HT-29 (cell line): ENCODE results near the gene NDUFB11. TPM values are rescaled to one million over a fixed set of nuclear protein-coding genes. Genes with fewer than 3 reads are reported as not detected.
A peak's percentile ranks its signal among the peaks of the same experiment; 100 is the strongest.

ENCODE experiments used
- DNase-seq: peaks from one replicate; pipeline ENCODE4 v3.0.0-alpha.2; 2015; ENCODE audit warnings: low spot score
- total RNA-seq: library from RNA; depleted of rRNA; stranded (reverse); fragments of >200 nt; shearing (Covaris generic); gene quantifications from 2 replicates; pipeline ENCODE4 v1.2.3, GENCODE V29; 2014; rRNA removed

Gene NDUFB11
- 164 and 196 TPM in 2 replicates for total RNA-seq

DNA sequence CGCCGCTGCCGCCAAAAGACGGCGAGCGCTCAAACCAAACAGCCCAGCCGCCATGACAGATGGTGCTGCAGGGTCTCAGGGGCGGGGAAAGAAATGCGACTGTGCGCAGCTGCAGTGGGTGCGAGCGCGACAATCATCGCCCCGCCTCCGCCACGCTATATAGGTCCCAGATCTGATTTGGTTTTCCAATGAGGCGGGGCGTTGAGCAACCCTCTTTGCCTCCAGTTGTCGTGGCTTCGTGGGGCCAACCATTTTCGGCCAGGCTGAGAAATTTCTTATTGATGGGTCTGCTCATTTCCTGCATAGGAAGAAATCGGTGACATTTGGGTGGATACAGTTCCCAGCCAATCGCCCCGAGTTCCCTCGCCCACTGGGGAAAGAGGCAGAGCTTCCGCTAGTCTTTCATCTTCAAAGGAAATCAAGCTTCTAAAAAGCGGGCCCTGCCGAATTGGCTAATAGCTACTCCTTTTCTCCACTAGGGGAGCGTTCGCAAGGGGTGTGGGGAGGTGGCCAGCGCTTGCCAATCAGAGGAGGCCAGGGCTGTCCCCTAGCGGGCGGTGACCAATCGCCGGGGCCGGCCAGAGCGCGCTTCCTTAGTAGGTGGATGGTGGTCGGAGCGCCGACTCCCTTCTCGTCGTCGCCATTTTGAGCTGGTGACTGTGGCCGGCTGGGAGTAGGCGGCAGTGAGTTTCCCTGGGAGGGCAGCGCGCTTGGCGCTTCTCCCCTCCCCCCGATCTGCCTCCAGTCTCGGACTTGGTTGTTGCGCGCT lies at the start of gene NDUFB11, which contains the start of gene RBM10:
Gene NDUFB11, minus strand, starts transcription at position 77 of the 769 bp plus-strand sequence. Its CDS starts 23 bp downstream, at position 54.
Gene RBM10, plus strand, starts transcription at position 596 of the 769 bp plus-strand sequence. CDS start 2,261 bp downstream, outside the sequence.
- DNase-seq = peak; percentile 94

DNA sequence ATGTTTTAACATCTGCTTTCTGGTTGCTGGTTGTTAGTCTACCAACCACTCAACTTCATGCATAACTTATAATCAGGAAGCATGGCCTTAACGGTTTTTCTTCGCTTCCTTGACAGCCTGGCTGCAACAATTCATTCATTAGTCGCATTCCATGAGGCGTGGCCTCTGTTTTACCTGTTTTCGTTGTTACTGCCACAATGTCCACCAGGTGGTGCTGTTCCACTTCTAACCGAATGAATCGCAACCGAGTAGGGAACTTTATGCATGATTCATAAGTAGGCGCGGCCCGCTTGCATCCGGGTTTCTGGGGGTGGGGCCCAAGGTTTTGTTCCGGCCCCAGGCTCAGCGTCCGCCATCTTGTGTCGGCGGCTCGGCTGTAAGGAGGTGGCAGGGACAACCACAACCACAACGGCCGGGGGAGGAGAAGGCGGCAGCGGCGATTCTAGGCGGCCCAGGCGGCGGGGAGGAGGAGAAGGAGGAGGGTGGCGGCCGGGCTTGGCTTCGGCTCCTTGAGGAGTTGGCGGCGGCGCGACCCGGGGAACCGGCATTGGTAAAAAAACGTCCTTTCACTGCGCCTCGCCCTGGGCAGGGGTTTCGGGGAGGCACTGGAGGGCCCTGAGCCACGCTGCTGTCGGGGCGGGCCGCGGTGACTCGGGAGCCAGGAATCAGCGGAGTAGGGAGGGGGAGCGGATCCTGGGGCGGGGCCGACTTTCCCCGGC lies 49.1 kb upstream of the NDUFB11 start, which contains the start of gene UBA1:
Gene UBA1, plus strand, starts transcription at position 355 of the 719 bp plus-strand sequence. CDS start 4,974 bp downstream, outside the sequence.
- peak; percentile 99 for DNase-seq

DNA sequence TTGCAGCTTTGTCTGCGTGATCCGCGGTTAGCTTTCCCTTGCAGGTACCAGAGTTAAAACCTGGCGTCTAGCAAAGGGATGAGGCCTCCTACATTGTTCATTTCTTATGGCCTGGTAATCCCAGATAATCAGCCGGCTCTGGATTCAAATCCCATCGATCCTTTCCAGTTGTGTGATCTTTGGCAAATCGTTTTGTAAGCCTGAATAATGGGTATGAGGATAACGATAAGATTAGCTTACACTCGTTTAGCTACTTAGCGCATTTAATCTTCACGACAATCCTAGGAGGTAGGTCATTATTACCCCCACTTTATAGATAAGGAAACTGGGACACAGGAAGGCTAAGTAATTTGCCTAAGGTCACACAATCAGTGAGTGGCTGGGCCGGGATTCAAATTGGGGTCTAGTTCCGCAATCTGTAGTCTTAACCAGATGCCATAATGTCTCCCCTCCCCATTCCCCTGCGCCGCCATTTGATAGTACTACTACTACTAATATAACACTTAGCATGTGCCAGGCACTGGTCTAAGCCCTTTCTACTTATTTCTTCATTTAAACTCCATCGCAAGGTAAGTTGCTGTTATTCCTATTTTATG lies 47.4 kb upstream of the NDUFB11 start:
- DNase-seq = no peak

DNA sequence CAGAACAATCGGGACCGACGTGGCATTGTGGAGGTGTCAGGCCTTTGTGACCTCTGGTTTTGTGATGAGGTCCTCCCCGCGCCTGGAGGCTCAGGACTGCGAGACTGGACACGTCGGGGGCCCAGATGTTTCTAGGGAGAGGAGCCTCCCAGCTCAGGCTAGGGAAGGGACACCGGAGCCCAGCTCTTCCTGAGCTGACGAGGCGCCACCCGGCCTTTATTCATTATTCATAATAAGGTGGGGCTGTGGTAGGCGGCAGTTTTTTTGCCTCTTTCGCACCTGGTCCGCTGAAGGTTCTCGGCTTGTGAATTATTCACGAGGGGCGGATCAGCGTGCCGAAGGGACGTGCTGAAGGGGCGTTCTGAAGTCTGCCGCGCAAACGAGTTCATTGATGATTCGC lies 46.8 kb upstream of the NDUFB11 start:
- DNase-seq = peak; percentile 56

DNA sequence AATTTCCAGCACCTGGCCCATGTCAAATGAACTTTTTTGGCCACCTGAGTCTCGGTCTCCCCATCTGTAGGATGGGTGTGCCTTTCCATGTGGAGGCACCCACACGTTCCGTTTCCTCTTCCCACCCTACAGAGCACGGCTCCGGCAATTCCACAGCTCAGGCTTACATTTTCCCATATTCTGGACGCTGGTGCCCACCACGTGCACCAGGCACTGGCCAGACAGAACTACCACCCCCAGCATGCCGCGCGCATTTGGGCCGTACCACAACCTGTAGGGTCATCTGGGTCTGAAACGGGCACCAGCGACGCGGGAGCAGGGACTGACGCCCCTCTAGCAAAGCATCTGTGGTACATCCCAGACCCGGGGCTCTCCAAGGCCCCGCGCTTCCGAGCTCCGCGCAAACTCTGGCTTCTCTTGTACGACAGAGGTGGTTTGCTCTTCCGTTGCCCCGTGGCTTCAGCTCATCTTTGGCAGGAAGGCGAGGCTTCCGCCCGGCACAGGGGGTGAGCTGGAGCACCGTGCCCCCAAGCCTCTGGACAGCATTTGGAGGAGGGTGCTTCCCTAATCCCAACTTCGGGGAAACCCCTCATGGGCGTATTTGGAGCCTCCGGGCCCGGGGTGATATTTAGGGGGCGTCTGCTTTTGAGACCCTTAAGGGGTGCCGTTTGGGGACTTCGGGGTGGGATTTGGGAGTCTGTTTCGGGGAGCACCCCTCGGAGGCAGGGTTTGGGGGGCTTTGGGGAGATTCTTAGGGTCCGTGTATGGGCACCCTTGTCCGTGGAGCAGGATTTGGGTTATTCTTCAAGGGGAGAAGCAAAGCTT lies 46.2 kb upstream of the NDUFB11 start:
- peak; percentile 91 for DNase-seq

DNA sequence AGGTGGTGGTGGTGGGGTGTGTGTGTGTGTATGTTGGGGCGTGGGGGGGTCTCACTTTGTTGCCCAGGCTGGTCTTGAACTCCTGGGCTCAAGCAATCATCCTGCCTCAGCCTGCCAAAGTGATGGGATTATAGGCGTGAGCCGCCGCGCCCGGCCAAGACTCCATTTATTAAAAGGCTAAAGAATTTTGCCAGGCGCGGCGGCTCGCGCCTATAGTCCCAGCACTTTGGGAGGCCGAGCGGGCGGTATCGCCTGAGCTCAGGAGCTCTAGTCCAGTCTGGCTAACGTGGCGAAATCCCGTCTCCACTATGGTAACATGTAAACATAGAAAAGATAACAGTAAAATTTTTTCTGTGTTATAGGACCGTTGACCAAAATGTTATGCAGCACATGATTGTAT lies 45.4 kb upstream of the NDUFB11 start:
- no peak for DNase-seq

GRCh38 chrX:47187106-47187677 lies 42.7 kb upstream of the NDUFB11 start:
- DNase-seq = no peak

- no peak for DNase-seq
Observed at GRCh38 chrX:47186096-47186740, 41.7 kb upstream of the NDUFB11 start.

GRCh38 chrX:47185241-47185640 lies 40.7 kb upstream of the NDUFB11 start:
- DNase-seq = no peak

DNA sequence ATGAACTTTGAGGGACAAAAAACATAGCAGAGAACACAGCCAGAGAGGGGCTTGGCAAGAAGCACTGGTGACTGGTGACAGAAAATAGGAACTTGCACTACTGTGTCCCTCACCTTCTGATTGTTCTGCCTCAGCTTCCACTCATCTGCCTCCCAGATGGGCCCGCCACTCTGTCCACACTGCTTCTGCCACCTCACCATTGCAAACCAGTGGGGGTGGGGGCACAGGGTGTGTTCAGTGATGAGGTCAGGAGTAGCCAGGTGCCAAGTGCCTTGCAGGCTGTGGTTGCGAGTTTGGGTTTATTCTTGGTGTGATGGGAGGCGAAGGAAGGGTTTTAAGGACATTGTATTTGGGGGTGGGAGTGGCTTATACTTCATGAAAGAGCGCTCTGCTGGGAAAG lies 40.0 kb upstream of the NDUFB11 start:
- no peak for DNase-seq

GRCh38 chrX:47182106-47182700 lies 37.7 kb upstream of the NDUFB11 start:
- no peak for DNase-seq

- no peak for DNase-seq
Observed at GRCh38 chrX:47181301-47181700, 36.8 kb upstream of the NDUFB11 start.

- DNase-seq = no peak
Observed at GRCh38 chrX:47180346-47180745, 35.8 kb upstream of the NDUFB11 start.

- DNase-seq = no peak
Observed at GRCh38 chrX:47179928-47180255, 35.4 kb upstream of the NDUFB11 start.

DNA sequence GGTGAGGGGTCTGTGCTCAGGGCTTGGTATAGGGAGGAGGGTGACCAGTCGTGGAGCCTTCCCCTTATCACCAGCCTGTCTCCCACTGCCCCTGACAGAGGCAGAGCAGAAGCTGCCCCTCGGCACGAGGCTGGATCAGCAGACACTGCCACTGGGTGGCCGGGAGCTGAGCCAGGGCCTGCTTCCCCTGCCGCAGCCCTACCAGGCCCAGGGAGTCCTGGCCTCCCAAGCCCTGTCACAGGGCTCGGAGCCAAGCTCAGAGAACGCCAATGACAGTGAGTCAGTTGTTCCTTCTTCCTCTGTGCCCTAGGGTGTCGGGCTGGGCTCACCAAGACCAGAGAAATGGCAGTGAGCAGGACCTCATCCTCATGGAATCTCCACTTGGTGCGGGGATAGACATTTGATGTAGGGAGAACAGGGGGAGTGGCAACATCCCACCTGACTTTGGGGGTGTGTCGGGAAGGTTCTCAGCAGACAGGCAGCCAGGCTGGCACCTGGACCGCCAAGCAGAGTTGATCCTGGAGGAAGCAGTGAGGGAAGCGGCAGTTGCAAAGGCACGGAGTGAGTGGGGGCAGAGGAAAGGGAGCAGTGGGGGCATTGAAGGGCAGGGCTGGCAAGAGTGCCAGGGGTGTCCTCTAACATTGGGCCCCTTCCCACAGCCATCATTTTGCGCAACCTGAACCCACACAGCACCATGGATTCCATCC lies 34.9 kb upstream of the NDUFB11 start:
- no peak for DNase-seq

- no peak for DNase-seq
Observed at GRCh38 chrX:47178337-47178736, 33.8 kb upstream of the NDUFB11 start.

- no peak for DNase-seq
Observed at GRCh38 chrX:47177079-47177478, 32.6 kb upstream of the NDUFB11 start.

DNA sequence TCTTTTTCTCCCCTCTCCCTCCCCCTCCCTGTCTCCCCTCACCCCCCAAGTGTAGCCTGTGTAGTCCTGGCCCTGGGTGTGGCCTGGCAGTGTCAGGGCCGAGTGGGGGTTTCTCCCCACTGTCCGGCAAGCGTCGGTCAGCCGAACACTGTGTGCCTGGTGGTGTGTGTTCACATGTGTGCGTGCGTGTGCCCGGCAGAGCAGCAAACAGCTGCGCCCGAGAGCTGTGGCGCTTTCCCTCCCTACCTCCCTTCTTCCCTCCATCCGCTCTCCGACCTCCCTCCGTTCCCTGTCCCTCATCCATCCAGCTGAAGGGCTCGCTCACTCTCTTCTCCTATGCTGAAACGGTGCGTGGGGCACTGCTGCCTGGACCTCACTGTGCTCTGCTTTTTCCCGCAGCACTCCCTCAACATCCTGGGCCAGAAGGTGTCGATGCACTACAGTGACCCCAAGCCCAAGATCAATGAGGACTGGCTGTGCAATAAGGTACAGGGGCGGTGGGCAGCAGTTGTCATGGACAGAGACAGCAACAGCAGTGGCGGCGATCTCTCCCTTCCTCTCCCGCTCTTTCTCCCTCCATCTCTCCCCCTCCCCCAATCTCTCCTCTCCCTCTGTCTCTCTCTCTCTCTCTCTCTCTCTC lies 31.7 kb upstream of the NDUFB11 start:
- DNase-seq = no peak

DNA sequence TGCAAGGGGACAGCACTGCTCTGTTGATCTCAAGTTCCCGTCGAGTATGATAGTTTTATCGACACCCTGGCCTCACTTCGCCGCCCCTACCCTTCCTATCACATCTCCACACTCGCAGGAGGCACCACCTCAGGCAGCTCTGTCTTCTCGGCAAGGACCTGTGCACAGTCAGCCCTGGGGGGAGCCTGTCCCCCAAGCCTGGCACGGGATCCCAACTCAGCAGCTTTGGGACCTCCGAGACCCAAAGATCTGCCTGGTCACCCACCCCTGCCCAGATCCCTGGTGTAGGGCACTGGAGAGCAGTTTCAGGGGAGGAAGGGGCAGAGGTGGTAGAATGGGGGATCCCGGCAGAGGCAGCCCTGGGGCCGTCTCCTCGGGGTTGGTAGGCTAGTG lies 31.1 kb upstream of the NDUFB11 start:
- DNase-seq = no peak
